Activated B cell treated with CpG ODN at 0.5 μM for 24 hours (primary cell): ENCODE data around the gene CHD2. TPM values are rescaled to one million over a fixed set of nuclear protein-coding genes. Genes with fewer than 3 reads are reported as not detected.

ENCODE experiments used
- ATAC-seq: fragments of 200-7000 bp; cut with Tn5 transposase; one replicate; pipeline ENCODE4 v1.10.0; 2021; ENCODE audit warnings: low read depth, mild to moderate bottlenecking, moderate library complexity
- CTCF ChIA-PET: fragments of 350-600 bp; sonication (Branson Sonifier 250); formaldehyde crosslinking; loops from one replicate; lab custom pipeline; 2021; ENCODE audit warnings: antibody characterized with exemption; lab: Charles Lee
- POLR2A ChIA-PET: fragments of 350-600 bp; sonication (Branson Sonifier 250); formaldehyde crosslinking; loops from one replicate; lab custom pipeline; 2021; ENCODE audit warnings: antibody characterized with exemption; lab: Charles Lee
- DNase-seq: peaks from one replicate; pipeline ENCODE4 v3.0.0; 2022
- H3K27ac Mint-ChIP-seq: one replicate; pipeline ENCODE4 v1.8.0; 2020; ENCODE audit warnings: mixed read lengths
- H3K27me3 Mint-ChIP-seq: one replicate; pipeline ENCODE4 v1.8.0; 2021; ENCODE audit warnings: mixed read lengths
- H3K36me3 Mint-ChIP-seq: one replicate; pipeline ENCODE4 v1.8.0; 2021; ENCODE audit warnings: low read depth, mixed read lengths
- H3K4me1 Mint-ChIP-seq: one replicate; pipeline ENCODE4 v1.8.0; 2021; ENCODE audit warnings: mixed read lengths
- H3K4me3 Mint-ChIP-seq: one replicate; pipeline ENCODE4 v1.8.0; 2020; ENCODE audit warnings: mild to moderate bottlenecking, mixed read lengths
- H3K9me3 Mint-ChIP-seq: one replicate; pipeline ENCODE4 v1.8.0; 2020; ENCODE audit warnings: mixed read lengths
- CTCF ChIP-seq: fragments of 200-600 bp; IDR thresholded peaks from one replicate; pipeline ENCODE4 v1.8.0; 2022; ENCODE audit warnings: antibody characterized with exemption, mild to moderate bottlenecking
- intact Hi-C: fragments of 100-400 bp; cut with micrococcal nuclease; formaldehyde crosslinking; loops from one replicate; pipeline ENCODE4 v1.15.1; 2024
- total RNA-seq: library from RNA; stranded (reverse); gene quantifications from 2 replicates; pipeline ENCODE4 v1.2.3, GENCODE V29; 2022

Gene CHD2
- total RNA-seq, 1 donor from 2014 or later = 298 TPM

GRCh38 chr15:92896561-92896960, 3.6 kb upstream of the CHD2 start:
- no peak overlapping the region for H3K4me3 Mint-ChIP-seq
- no peaks in the 10 kb centered on the region for H3K27me3 Mint-ChIP-seq
- intact Hi-C loops = no loop called here
- TF ChIP-seq CTCF = no peak
- POLR2A ChIA-PET = interaction anchor here (0.6 to 7.4 kb wide), 7 partner anchors 10 to 88 kb away, joined by 4 to 94 read pairs (median 8); no protein-coding TSS in a partner anchor
- peak overlapping the region; percentile 79 for H3K27ac Mint-ChIP-seq
- ATAC-seq (no peak), DNase-seq (no peak)
- peaks cover 7% of the 10 kb centered on the region for H3K9me3 Mint-ChIP-seq
- CTCF ChIA-PET = interaction anchor here (0.9 to 1.5 kb wide), 2 partner anchors 13 to 21 kb away, joined by 3 read pairs; no protein-coding TSS in a partner anchor
- peaks cover 51% of the 10 kb centered on the region for H3K4me1 Mint-ChIP-seq
- peaks cover 87% of the 10 kb centered on the region for H3K36me3 Mint-ChIP-seq

GRCh38 chr15:92897620-92898019, 2.5 kb upstream of the CHD2 start:
- peaks cover 7% of the 10 kb centered on the region for H3K9me3 Mint-ChIP-seq
- H3K4me3 Mint-ChIP-seq = no peak overlapping the region

GRCh38 chr15:92898988-92899582, 1.0 kb upstream of the CHD2 start:
- Mint-ChIP-seq H3K27ac (peak overlapping the region; percentile 100), H3K36me3 (peaks cover 80% of the 10 kb centered on the region)
- POLR2A ChIA-PET = interaction anchor here (0.6 to 10.5 kb wide), 20 partner anchors 7 to 1364 kb away, joined by 4 to 449 read pairs (median 14); no protein-coding TSS in a partner anchor

More at GRCh38 chr15:92897620-92898019, 2.5 kb upstream of the CHD2 start:
- intact Hi-C loops = loop anchor here (1.0 kb wide), 1 partner anchor 9 kb away; no protein-coding TSS in a partner anchor
- Mint-ChIP-seq H3K36me3 (peaks cover 83% of the 10 kb centered on the region), H3K27me3 (no peaks in the 10 kb centered on the region), H3K4me1 (peaks cover 52% of the 10 kb centered on the region), H3K27ac (peak overlapping the region; percentile 79)
- ATAC-seq (no peak), DNase-seq (no peak)
- TF ChIP-seq CTCF = no peak
- ChIA-PET POLR2A (interaction anchor here (0.6 to 7.4 kb wide), 10 partner anchors 8 to 1331 kb away, joined by 3 to 94 read pairs (median 4); no protein-coding TSS in a partner anchor), CTCF (interaction anchor here (1.0 kb wide), 1 partner anchor 15 kb away, joined by 3 read pairs; no protein-coding TSS in a partner anchor)

GRCh38 chr15:92899601-92899947, 550 bp upstream of the CHD2 start:
- ATAC-seq = no peak
- intact Hi-C loops = no loop called here
- H3K4me1 Mint-ChIP-seq = peaks cover 64% of the 10 kb centered on the region

More at GRCh38 chr15:92898988-92899582, 1.0 kb upstream of the CHD2 start:
- H3K9me3 Mint-ChIP-seq = peaks cover 7% of the 10 kb centered on the region
- CTCF ChIA-PET = interaction anchor here (0.9 to 5.0 kb wide), 8 partner anchors 10 to 102 kb away, joined by 4 to 33 read pairs (median 6); no protein-coding TSS in a partner anchor
- intact Hi-C loops = no loop called here
- DNase-seq (no peak), ATAC-seq (no peak)
- H3K4me3 Mint-ChIP-seq = peak overlapping the region; percentile 61
- H3K4me1 Mint-ChIP-seq = peaks cover 61% of the 10 kb centered on the region
- no peak for TF ChIP-seq CTCF
- no peaks in the 10 kb centered on the region for H3K27me3 Mint-ChIP-seq

More at GRCh38 chr15:92899601-92899947, 550 bp upstream of the CHD2 start:
- DNase-seq = no peak
- TF ChIP-seq CTCF = no peak
- Mint-ChIP-seq H3K27ac (peak overlapping the region; percentile 100), H3K9me3 (peaks cover 7% of the 10 kb centered on the region), H3K36me3 (peaks cover 80% of the 10 kb centered on the region), H3K4me3 (peak overlapping the region; percentile 61), H3K27me3 (no peaks in the 10 kb centered on the region)
- ChIA-PET POLR2A (interaction anchor here (0.6 to 10.5 kb wide), 23 partner anchors 8 to 1965 kb away, joined by 4 to 449 read pairs (median 14); partner anchors contain the start of gene UNC45A), CTCF (interaction anchor here (0.9 to 5.0 kb wide), 8 partner anchors 11 to 102 kb away, joined by 4 to 33 read pairs (median 6); no protein-coding TSS in a partner anchor)
